Measurements from ENCODE around the gene NAT9. TPM values are rescaled to one million over a fixed set of nuclear protein-coding genes. Genes with fewer than 3 reads are reported as not detected.
A peak's percentile ranks its signal among the peaks of the same experiment; 100 is the strongest.

The NAT9 gene
- polyA plus RNA-seq, 6 donors from 2014 or later = 9.6 to 29.0 (median 15.6) TPM

DNA sequence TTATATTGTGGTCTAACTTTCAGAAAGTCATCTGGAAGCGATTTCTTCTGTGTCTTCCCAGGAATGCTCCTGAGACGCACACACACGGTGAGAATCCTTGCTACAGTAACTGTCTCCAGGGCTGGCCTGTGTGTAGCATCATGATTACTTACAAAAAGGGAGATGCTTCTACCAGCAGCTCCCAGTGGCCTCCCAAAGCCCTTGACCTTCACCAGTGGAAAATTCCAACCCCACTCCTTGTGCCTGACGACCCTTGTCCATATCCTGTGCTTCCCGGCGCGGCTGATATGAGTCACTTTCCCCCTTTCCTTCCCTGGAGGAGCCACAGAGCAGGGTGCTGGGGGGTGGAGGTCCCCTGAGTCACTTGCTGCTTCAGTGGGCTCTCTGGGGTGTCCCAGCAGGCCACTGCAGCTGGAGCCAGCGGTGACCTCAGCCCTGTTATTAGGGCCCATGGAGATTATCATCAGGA lies 22.1 kb upstream of the NAT9 start:
- no peak for ATAC-seq (ENCODE audit: low read depth in 2 of 2)
- no peak for DNase-seq
- Mint-ChIP-seq H3K36me3 (peaks cover 18 to 35% of the 10 kb centered on the region in 2 donors), H3K4me1 (peaks cover 0 to 3% (median 0%) of the 10 kb centered on the region in 3 donors), H3K27me3 (no peaks in the 10 kb centered on the region), H3K4me3 (no peak overlapping the region), H3K9me3 (no peaks in the 10 kb centered on the region), H3K27ac (no peak overlapping the region)

GRCh38 chr17:74797824-74798223 lies 21.7 kb upstream of the NAT9 start:
- Mint-ChIP-seq H3K27ac (no peak overlapping the region), H3K4me3 (no peak overlapping the region), H3K9me3 (no peaks in the 10 kb centered on the region), H3K27me3 (no peaks in the 10 kb centered on the region), H3K36me3 (peaks cover 22 to 35% of the 10 kb centered on the region in 2 donors), H3K4me1 (peaks cover 0 to 3% (median 0%) of the 10 kb centered on the region in 3 donors)
- ATAC-seq (ENCODE audit: low read depth in 2 of 2) (no peak), DNase-seq (no peak)

DNA sequence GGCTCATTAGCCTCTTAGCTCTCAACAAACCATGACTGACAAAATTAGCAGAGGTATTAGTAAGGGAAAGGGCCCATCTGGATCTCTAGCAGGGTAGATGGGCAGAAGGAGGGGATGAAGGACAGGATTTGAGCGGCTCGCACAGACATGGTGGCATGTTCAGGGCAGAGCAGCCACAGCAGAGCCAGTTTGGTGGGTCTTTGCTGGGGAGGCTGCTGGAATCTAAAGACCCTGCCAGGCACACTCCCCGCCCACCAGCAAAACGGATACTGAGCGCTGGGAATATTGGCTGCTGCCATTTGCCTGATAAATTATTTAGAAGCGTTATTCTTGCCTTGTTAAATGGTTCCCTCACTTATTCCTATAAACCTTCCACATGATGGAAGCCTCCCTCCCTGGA lies 20.7 kb upstream of the NAT9 start:
- Mint-ChIP-seq H3K9me3 (no peaks in the 10 kb centered on the region), H3K4me1 (peaks cover 0 to 3% (median 3%) of the 10 kb centered on the region in 3 donors), H3K4me3 (no peak overlapping the region), H3K36me3 (peaks cover 25 to 31% of the 10 kb centered on the region in 2 donors), H3K27me3 (no peaks in the 10 kb centered on the region), H3K27ac (no peak overlapping the region)
- ATAC-seq (ENCODE audit: low read depth in 2 of 2) (no peak), DNase-seq (no peak)

GRCh38 chr17:74796211-74796610 lies 20.1 kb upstream of the NAT9 start:
- Mint-ChIP-seq H3K4me1 (peaks cover 5 to 8% (median 7%) of the 10 kb centered on the region in 3 donors), H3K4me3 (no peak overlapping the region), H3K9me3 (no peaks in the 10 kb centered on the region), H3K27me3 (no peaks in the 10 kb centered on the region), H3K36me3 (peaks cover 25 to 26% of the 10 kb centered on the region in 2 donors), H3K27ac (no peak overlapping the region)
- no peak for ATAC-seq (ENCODE audit: low read depth in 2 of 2)
- DNase-seq = no peak

DNA sequence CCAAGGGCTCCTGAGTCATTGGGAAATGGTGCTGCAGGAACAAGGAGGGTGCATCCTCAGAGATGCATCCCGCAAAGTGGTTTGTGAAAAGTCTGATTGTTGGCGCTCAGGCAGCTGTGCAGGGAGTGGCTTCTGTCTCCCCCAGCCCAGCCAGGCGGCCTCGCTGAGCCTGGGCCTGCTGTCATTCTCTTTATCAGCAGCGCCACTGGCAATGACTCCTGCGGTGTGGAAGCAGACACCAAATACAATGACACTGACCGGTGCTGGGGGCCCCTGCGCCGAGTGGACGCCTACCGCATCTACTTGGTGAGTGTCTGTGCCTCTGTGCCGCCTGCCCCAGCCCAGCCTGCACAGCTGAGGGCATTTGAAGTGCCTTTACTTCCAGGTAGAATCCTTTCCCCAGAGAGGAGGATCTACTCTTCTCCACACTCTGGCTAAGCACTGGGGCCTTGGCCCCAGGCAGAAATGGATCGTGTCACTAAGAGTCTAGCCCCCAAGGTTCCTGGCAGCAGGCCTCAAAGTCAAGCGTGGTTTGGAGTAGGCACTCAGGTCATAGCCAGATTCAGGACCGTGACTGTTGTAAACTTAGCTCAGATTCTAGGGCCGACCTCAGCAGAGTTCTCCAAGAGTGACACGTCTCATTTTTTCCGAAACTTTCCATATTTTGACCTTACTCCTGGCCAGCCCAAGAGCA lies 19.3 kb upstream of the NAT9 start:
- Mint-ChIP-seq H3K4me1 (peaks cover 11 to 15% (median 12%) of the 10 kb centered on the region in 3 donors), H3K4me3 (no peak overlapping the region), H3K36me3 (peaks cover 23 to 25% of the 10 kb centered on the region in 2 donors), H3K27ac (no peak overlapping the region), H3K9me3 (no peaks in the 10 kb centered on the region), H3K27me3 (no peaks in the 10 kb centered on the region)
- ATAC-seq (ENCODE audit: low read depth in 2 of 2) (no peak), DNase-seq (no peak)

DNA sequence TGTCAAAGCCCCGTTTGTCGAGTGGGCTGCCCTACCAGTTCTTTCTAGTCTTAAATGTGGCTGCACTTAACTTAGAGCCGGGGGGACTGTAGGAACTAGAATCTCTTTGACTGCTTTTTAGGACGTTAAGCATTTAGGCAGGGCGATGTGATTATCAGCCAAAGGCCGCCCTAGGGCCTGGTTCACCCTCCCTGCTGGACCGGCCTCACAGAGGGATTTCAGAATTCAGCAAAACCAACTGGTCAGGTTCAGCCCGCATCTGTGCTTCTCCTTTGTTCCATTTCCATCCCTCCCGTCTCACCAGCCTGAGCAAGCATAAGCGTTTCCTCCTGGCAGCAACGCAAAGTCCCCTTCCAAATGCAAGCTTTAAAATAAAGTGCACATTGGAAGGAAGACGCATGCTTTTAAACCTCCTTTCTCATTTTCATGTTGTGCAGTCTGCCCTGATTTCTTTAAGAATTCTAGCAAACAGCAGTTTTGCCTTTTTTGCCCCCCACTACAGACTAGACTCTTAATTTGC lies 16.5 kb upstream of the NAT9 start:
- no peak for ATAC-seq (ENCODE audit: low read depth in 2 of 2)
- no peaks in the 10 kb centered on the region for H3K27me3 Mint-ChIP-seq
- peaks cover 13 to 17% (median 15%) of the 10 kb centered on the region in 3 donors for H3K4me1 Mint-ChIP-seq
- H3K27ac Mint-ChIP-seq = no peak overlapping the region
- peaks cover 25 to 29% of the 10 kb centered on the region in 2 donors for H3K36me3 Mint-ChIP-seq
- DNase-seq = no peak
- H3K4me3 Mint-ChIP-seq = no peak overlapping the region
- no peaks in the 10 kb centered on the region for H3K9me3 Mint-ChIP-seq

DNA sequence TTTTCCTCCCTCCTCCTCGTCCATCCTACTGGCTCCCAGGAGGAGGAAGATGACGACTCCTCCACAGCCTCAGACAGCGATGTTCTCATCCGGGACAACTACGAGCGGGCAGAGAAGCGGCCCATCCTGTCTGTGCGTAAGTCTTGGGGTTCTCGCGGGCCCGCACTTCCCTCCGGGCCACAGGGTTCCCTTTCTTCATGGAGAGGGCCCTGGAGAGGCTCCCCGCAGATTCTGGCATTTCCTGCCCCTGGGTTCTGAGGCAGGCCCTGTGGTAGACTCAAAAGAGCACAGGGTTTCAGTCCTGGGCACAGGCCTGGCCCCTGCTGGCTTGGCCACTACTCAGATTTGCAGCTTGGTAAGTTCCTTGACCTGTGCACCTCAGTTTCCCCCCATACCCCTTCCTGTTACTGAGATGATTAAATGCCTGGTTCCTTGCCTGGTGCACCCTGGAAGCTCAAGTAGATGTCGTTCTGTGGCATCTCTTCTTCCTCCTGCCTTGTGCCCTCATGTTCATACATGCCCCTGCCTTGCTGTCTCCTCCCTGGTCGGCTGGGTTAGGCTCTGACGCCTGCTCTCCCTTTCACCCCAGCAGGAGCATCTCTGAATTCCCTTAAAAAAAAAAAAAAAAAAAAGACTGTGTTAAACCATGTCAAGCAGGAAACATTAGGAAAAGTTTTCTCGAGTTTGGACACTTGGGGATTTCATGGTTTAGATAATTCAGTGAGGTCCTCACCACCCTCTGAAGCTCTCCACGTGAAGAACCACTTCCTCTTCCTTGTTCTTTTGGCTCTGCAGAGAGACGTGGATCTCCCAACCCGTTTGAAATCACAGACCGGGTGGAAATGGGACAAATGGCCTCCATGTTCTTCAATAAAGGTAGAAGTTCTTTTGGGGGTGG lies 14.3 kb upstream of the NAT9 start:
- Mint-ChIP-seq H3K9me3 (no peaks in the 10 kb centered on the region), H3K4me1 (peaks cover 20 to 25% (median 21%) of the 10 kb centered on the region in 3 donors), H3K36me3 (peaks cover 25 to 37% of the 10 kb centered on the region in 2 donors), H3K27me3 (no peaks in the 10 kb centered on the region), H3K4me3 (peak overlapping the region in 2 of 8 donors; percentile 17 to 35), H3K27ac (peak overlapping the region in 1 of 6 donors; percentile 94)
- ATAC-seq (ENCODE audit: low read depth in 2 of 2) = peak in 1 of 2 donors; percentile 22
- no peak for DNase-seq

- no peaks in the 10 kb centered on the region for H3K9me3 Mint-ChIP-seq
- H3K27ac Mint-ChIP-seq = peak overlapping the region in 2 of 6 donors; percentile 16 to 77
- H3K36me3 Mint-ChIP-seq = peaks cover 10 to 29% of the 10 kb centered on the region in 2 donors
- ATAC-seq (ENCODE audit: low read depth in 2 of 2) = no peak
- DNase-seq = no peak
- H3K4me3 Mint-ChIP-seq = peak overlapping the region in 1 of 8 donors; percentile 6
- H3K27me3 Mint-ChIP-seq = no peaks in the 10 kb centered on the region
- H3K4me1 Mint-ChIP-seq = peaks cover 30 to 44% (median 41%) of the 10 kb centered on the region in 3 donors
Observed at GRCh38 chr17:74786431-74787055, 10.4 kb upstream of the NAT9 start.

- ATAC-seq (ENCODE audit: low read depth in 2 of 2) (peak; percentile 46 to 77), DNase-seq (no peak)
- no peaks in the 10 kb centered on the region for H3K9me3 Mint-ChIP-seq
- peak overlapping the region in 4 of 6 donors; percentile 3 to 82 (median 53) for H3K27ac Mint-ChIP-seq
- no peaks in the 10 kb centered on the region for H3K27me3 Mint-ChIP-seq
- peaks cover 10 to 29% of the 10 kb centered on the region in 2 donors for H3K36me3 Mint-ChIP-seq
- H3K4me1 Mint-ChIP-seq = peaks cover 27 to 44% (median 38%) of the 10 kb centered on the region in 3 donors
- no peak overlapping the region for H3K4me3 Mint-ChIP-seq
Observed at GRCh38 chr17:74785981-74786360, 9.8 kb upstream of the NAT9 start.

- Mint-ChIP-seq H3K4me1 (peaks cover 28 to 45% (median 38%) of the 10 kb centered on the region in 3 donors), H3K4me3 (peak overlapping the region in 1 of 8 donors; percentile 6)
- ATAC-seq (ENCODE audit: low read depth in 2 of 2) = no peak
Observed at GRCh38 chr17:74785096-74785980, 9.2 kb upstream of the NAT9 start.

DNA sequence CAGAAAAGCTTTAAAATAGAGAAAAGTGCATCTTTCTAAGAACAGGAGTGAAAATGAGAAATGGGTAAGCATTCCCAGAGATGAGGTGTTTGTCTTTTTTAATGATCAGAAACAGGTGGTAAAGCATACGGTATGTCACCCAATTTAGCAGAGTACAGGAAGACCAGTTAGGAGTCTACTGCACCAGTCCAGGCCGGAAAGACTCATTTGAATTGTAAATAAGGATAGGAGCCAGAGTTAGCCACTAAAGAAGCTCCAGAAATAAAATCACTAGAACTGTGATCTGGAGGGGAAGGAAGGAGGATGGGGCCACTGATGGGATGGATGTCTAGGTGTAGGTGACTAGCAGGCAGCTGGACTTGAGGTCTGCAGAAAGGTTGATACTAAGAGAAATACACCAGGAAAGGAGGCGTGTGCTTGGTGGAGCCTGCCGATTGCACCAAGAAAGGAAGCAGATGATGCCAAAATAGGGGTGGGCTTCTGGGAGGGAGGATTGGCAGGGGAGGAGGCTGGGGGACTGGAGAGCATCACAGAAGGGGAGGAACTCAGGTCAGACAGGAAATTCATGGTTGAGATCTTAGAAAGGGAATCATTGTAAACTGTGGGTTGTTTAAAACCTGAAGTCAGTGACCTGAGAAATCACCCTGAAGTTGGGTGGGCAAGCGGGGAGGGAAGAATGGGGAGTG lies 8.1 kb upstream of the NAT9 start:
- ATAC-seq (ENCODE audit: low read depth in 2 of 2) (no peak), DNase-seq (no peak)
- peak overlapping the region in 3 of 6 donors; percentile 54 to 91 (median 70) for H3K27ac Mint-ChIP-seq
- peaks cover 39 to 55% (median 43%) of the 10 kb centered on the region in 3 donors for H3K4me1 Mint-ChIP-seq
- H3K9me3 Mint-ChIP-seq = no peaks in the 10 kb centered on the region
- H3K36me3 Mint-ChIP-seq = peaks cover 10 to 19% of the 10 kb centered on the region in 2 donors
- H3K27me3 Mint-ChIP-seq = no peaks in the 10 kb centered on the region
- peak overlapping the region in 2 of 8 donors; percentile 20 to 57 for H3K4me3 Mint-ChIP-seq

More at GRCh38 chr17:74785096-74785980, 9.2 kb upstream of the NAT9 start:
- peak overlapping the region in 4 of 6 donors; percentile 29 to 87 (median 76) for H3K27ac Mint-ChIP-seq
- peaks cover 10 to 24% of the 10 kb centered on the region in 2 donors for H3K36me3 Mint-ChIP-seq
- H3K27me3 Mint-ChIP-seq = no peaks in the 10 kb centered on the region
- no peak for DNase-seq
- no peaks in the 10 kb centered on the region for H3K9me3 Mint-ChIP-seq

DNA sequence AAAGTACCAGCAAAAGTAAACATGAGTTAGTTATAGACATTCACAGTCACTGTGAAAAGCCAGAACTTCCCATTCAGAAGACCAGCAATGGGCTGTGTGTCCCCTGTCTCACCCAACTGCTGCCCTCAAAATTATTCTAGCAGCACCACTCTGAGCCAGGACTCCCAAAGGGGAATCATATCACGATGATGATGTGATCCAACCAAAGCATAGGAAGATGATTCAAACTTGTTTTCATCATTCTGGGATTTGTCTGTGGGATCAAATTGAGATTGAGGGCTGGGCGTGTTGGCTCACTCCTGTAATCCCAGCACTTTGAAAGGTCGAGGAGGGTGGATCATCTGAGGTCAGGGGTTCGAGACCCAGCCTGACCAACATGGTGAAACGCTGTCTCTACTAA lies 6.4 kb upstream of the NAT9 start:
- peaks cover 6 to 8% of the 10 kb centered on the region in 2 donors for H3K36me3 Mint-ChIP-seq
- H3K9me3 Mint-ChIP-seq = no peaks in the 10 kb centered on the region

More for the DNA sequence above, 6.4 kb upstream of the NAT9 start:
- Mint-ChIP-seq H3K4me3 (no peak overlapping the region), H3K27me3 (no peaks in the 10 kb centered on the region), H3K4me1 (peaks cover 48 to 60% (median 51%) of the 10 kb centered on the region in 3 donors), H3K27ac (peak overlapping the region in 1 of 6 donors; percentile 78)
- no peak for ATAC-seq (ENCODE audit: low read depth in 2 of 2)
- no peak for DNase-seq

All from naive B cell (primary cell).